Liver (tissue), 9 donors: ENCODE data around the gene CUBN. TPM values are rescaled to one million over a fixed set of nuclear protein-coding genes. Genes with fewer than 3 reads are reported as not detected.

Experiments
- DNase-seq: peaks from one replicate; pipeline ENCODE4 v3.0.0-alpha.2; 2017; ENCODE audit warnings: low spot score
- H3K27ac ChIP-seq, 2 donors: one replicate each; pipeline ENCODE4 v1.7.0; 2013; ENCODE audit warnings: inconsistent platforms in 2 of 2, low read length in 2 of 2, control low read depth in 1 of 2, low read depth in 1 of 2, mild to moderate bottlenecking in 1 of 2
- H3K27me3 ChIP-seq, 4 donors: one replicate each; pipeline versions ENCODE4 v1.6.1 to v1.7.0; 2013; ENCODE audit warnings: low read length in 3 of 4, inconsistent platforms in 1 of 4, mild to moderate bottlenecking in 1 of 4, moderate library complexity in 1 of 4; ENCODE audit not compliant: control insufficient read depth in 4 of 4, insufficient read depth in 4 of 4
- H3K36me3 ChIP-seq, 4 donors: one replicate each; pipeline versions ENCODE4 v1.6.1 to v1.7.0; 2013; ENCODE audit warnings: low read length in 3 of 4, mild to moderate bottlenecking in 3 of 4, low read depth in 1 of 4, moderate library complexity in 1 of 4; ENCODE audit not compliant: control insufficient read depth in 4 of 4, insufficient read depth in 3 of 4
- H3K4me1 ChIP-seq, 4 donors: one replicate each; pipeline versions ENCODE4 v1.6.1 to v1.7.0; 2013; ENCODE audit warnings: low read length in 3 of 4, mild to moderate bottlenecking in 3 of 4, moderate library complexity in 1 of 4; ENCODE audit not compliant: control insufficient read depth in 4 of 4, insufficient read depth in 4 of 4
- H3K4me3 ChIP-seq, 3 donors: one replicate each; pipeline versions ENCODE4 v1.6.1 to v1.7.0; 2013; ENCODE audit warnings: low read length in 3 of 3, control low read depth in 1 of 3, low read depth in 1 of 3, mild to moderate bottlenecking in 1 of 3
- H3K9ac ChIP-seq, 2 donors: one replicate each; pipeline ENCODE4 v1.7.0; 2013; ENCODE audit warnings: low read length in 2 of 2, mild to moderate bottlenecking in 2 of 2, moderate library complexity in 2 of 2, control low read depth in 1 of 2, low read depth in 1 of 2
- H3K9me3 ChIP-seq, 4 donors: one replicate each; pipeline versions ENCODE4 v1.6.1 to v1.7.0; 2013; ENCODE audit warnings: low read length in 3 of 4; ENCODE audit not compliant: control insufficient read depth in 4 of 4
- ATF3 ChIP-seq: IDR thresholded peaks from 2 replicates; pipeline ENCODE4 v1.6.1; 2016; ENCODE audit warnings: antibody characterized with exemption
- CTCF ChIP-seq: fragments of 150-350 bp; IDR thresholded peaks from 2 replicates; pipeline ENCODE4 v1.5.1; 2017; ENCODE audit warnings: improper control_type of control experiment, low read depth, low read length; ENCODE audit not compliant: missing input control
- EGR1 ChIP-seq, 2 donors: IDR thresholded peaks; 2 replicates each; pipeline ENCODE4 v1.6.1; 2016 to 2018; ENCODE audit warnings: antibody characterized with exemption in 2 of 2, low read depth in 2 of 2
- FOXA2 ChIP-seq: IDR thresholded peaks from 2 replicates; pipeline ENCODE4 v1.6.1; 2016; ENCODE audit warnings: antibody characterized with exemption
- GABPA ChIP-seq, 2 donors: IDR thresholded peaks in 1 of 2; conservative IDR thresholded peaks in 1 of 2; 2 replicates each; pipeline ENCODE4 v1.6.1; 2016; ENCODE audit warnings: antibody characterized with exemption in 2 of 2, mild to moderate bottlenecking in 1 of 2, moderate library complexity in 1 of 2
- HNF4A ChIP-seq, 2 donors: conservative IDR thresholded peaks; 2 replicates each; pipeline ENCODE4 v1.6.1; 2016; ENCODE audit warnings: antibody characterized with exemption in 2 of 2, mild to moderate bottlenecking in 2 of 2
- HNF4G ChIP-seq: IDR thresholded peaks from 2 replicates; pipeline ENCODE4 v1.6.1; 2016; ENCODE audit warnings: antibody characterized with exemption
- JUND ChIP-seq, 2 donors: IDR thresholded peaks; 2 replicates each; pipeline ENCODE4 v1.6.1; 2016; ENCODE audit warnings: antibody characterized with exemption in 2 of 2
- MAX ChIP-seq: IDR thresholded peaks from 2 replicates; pipeline ENCODE4 v1.6.1; 2016; ENCODE audit warnings: antibody characterized with exemption
- NR2F2 ChIP-seq: IDR thresholded peaks from 2 replicates; pipeline ENCODE4 v1.6.1; 2016; ENCODE audit warnings: antibody characterized with exemption
- RAD21 ChIP-seq, 2 donors: IDR thresholded peaks; 2 replicates each; pipeline ENCODE4 v1.6.1; 2016; ENCODE audit warnings: antibody characterized with exemption in 2 of 2, mild to moderate bottlenecking in 2 of 2
- REST ChIP-seq: IDR thresholded peaks from 2 replicates; pipeline ENCODE4 v1.6.1; 2016; ENCODE audit warnings: antibody characterized with exemption, mild to moderate bottlenecking
- RXRA ChIP-seq, 2 donors: IDR thresholded peaks; 2 replicates each; pipeline ENCODE4 v1.6.1; 2017 to 2018; ENCODE audit warnings: antibody characterized with exemption in 2 of 2, mild to moderate bottlenecking in 1 of 2
- SP1 ChIP-seq: IDR thresholded peaks from 2 replicates; pipeline ENCODE4 v1.6.1; 2018; ENCODE audit warnings: antibody characterized with exemption, mild to moderate bottlenecking
- TAF1 ChIP-seq: conservative IDR thresholded peaks from 2 replicates; pipeline ENCODE4 v1.6.1; 2016; ENCODE audit warnings: antibody characterized with exemption, mild to moderate bottlenecking
- YY1 ChIP-seq: IDR thresholded peaks from 2 replicates; pipeline ENCODE4 v1.6.1; 2016; ENCODE audit warnings: antibody characterized with exemption, mild to moderate bottlenecking
- ZBTB33 ChIP-seq: IDR thresholded peaks from 2 replicates; pipeline ENCODE4 v1.6.1; 2016; ENCODE audit warnings: antibody characterized with exemption
- WGBS: extraction: QIAGEN DNeasy Blood & Tissue Kit; methylation state at CpG from one replicate; pipeline ENCODE4 v1.1.7; 2013; 5-methylcytosine and 5-hydroxymethylcytosine counted together
- polyA plus RNA-seq, 2 donors: library from polyadenylated mRNA; stranded (reverse) in 1 of 2; unstranded in 1 of 2; fragments of 200-250 nt in 1 of 2; fragments of >200 nt in 1 of 2; fragmentation: Nextera tagmentation in 1 of 2; extraction: Ambion mirVana in 1 of 2; gene quantifications; one replicate each; pipeline versions ENCODE4 v1.2.1 to v1.2.3, GENCODE V29; 2013 to 2015
- total RNA-seq, 2 donors: library from RNA; depleted of rRNA; stranded (reverse); fragments of >200 nt; gene quantifications; one replicate each; pipeline ENCODE4 v1.2.3, GENCODE V29; 2014
- donor health status: healthy.
- donor health status: healthy.
- donor health status: healthy.
- donor health status: healthy.
- donor health status: healthy.

CUBN gene
- total and polyA plus RNA-seq, 4 donors = 0.01 to 0.67 (median 0.30) TPM

GRCh38 chr10:16933783-16934182, 195.8 kb downstream of the CUBN start:
- WGBS = 85% methylated on average over 4 of the region's 4 CpGs
- H3K9ac ChIP-seq = no peak overlapping the region
- no peaks in the 10 kb centered on the region for H3K36me3 ChIP-seq
- DNase-seq = no peak
- H3K9me3 ChIP-seq = no peaks in the 10 kb centered on the region
- no peak overlapping the region for H3K4me3 ChIP-seq
- TF ChIP-seq HNF4G = no peak
- H3K27ac ChIP-seq = no peak overlapping the region
- no peaks in the 10 kb centered on the region for H3K4me1 ChIP-seq
- no peaks in the 10 kb centered on the region for H3K27me3 ChIP-seq

GRCh38 chr10:16931930-16932329, 197.7 kb downstream of the CUBN start:
- no peak for DNase-seq
- TF ChIP-seq RXRA (IDR thresholded peaks at IDR 0.05) = no peak
- Histone ChIP-seq H3K36me3 (no peaks in the 10 kb centered on the region), H3K4me3 (no peak overlapping the region), H3K4me1 (no peaks in the 10 kb centered on the region), H3K27ac (no peak overlapping the region), H3K9ac (no peak overlapping the region), H3K27me3 (no peaks in the 10 kb centered on the region), H3K9me3 (no peaks in the 10 kb centered on the region)
- WGBS = 81% methylated on average over 5 of the region's 5 CpGs

- no peak overlapping the region for H3K4me3 ChIP-seq
- no peaks in the 10 kb centered on the region for H3K4me1 ChIP-seq
- WGBS = 92% methylated on average over 2 of the region's 2 CpGs
- TF ChIP-seq RXRA (IDR thresholded peaks at IDR 0.05) (no peak), FOXA2 (no peak), JUND (IDR thresholded peaks at IDR 0.05) (no peak), MAX (no peak), ZBTB33 (no peak), GABPA (IDR thresholded peaks at IDR 0.05 in 1 of 2, conservative IDR thresholded peaks at IDR 0.05 in 1 of 2) (no peak), HNF4G (no peak), YY1 (no peak), HNF4A (conservative IDR thresholded peaks at IDR 0.05) (no peak), ATF3 (no peak), EGR1 (IDR thresholded peaks at IDR 0.05; ENCODE audit: low read depth in 2 of 2) (no peak), REST (no peak), TAF1 (no peak), CTCF (no peak), RAD21 (IDR thresholded peaks at IDR 0.05) (no peak), NR2F2 (no peak), SP1 (no peak)
- no peaks in the 10 kb centered on the region for H3K27me3 ChIP-seq
- no peak overlapping the region for H3K9ac ChIP-seq
- DNase-seq = no peak
- H3K36me3 ChIP-seq = no peaks in the 10 kb centered on the region
- H3K9me3 ChIP-seq = no peaks in the 10 kb centered on the region
- H3K27ac ChIP-seq = no peak overlapping the region
These were observed 199.1 kb downstream of the CUBN start for GRCh38 chr10:16930540-16930939.
